HCT116 (cell line): Measurements from ENCODE around the gene LYPD5.

Source experiments
- ATF3 ChIP-seq: IDR thresholded peaks from 2 replicates; pipeline ENCODE4 v1.6.1; 2012
- CEBPB ChIP-seq: IDR thresholded peaks from 2 replicates; pipeline ENCODE4 v1.6.1; 2012; ENCODE audit warnings: low read depth
- CTCF ChIP-seq, 3 experiments: fragments of 200-600 bp in 1 of 3; sonication (generic) in 1 of 3; IDR thresholded peaks in 2 of 3; conservative IDR thresholded peaks in 1 of 3; 2 replicates each; pipeline ENCODE4 v1.5.1; 2012 to 2017; ENCODE audit warnings: low read depth in 2 of 3, low read length in 2 of 3, antibody characterized with exemption in 1 of 3, borderline replicate concordance in 1 of 3, control low read depth in 1 of 3, mild to moderate bottlenecking in 1 of 3, mixed read lengths in 1 of 3, mixed run types in 1 of 3, moderate library complexity in 1 of 3; ENCODE audit not compliant: insufficient read depth in 1 of 3
- EGR1 ChIP-seq: IDR thresholded peaks from 2 replicates; pipeline ENCODE4 v1.6.1; 2012; ENCODE audit warnings: low read depth
- EZH2 ChIP-seq: fragments of 200-600 bp; sonication (generic); IDR thresholded peaks from 2 replicates; pipeline ENCODE4 v1.6.1; 2017; ENCODE audit warnings: antibody characterized with exemption, mixed run types
- EZH2phosphoT487 ChIP-seq: fragments of 200-600 bp; IDR thresholded peaks from 2 replicates; pipeline ENCODE4 v1.6.1; 2018; ENCODE audit warnings: antibody characterized with exemption, borderline replicate concordance
- MAX ChIP-seq: IDR thresholded peaks from 2 replicates; pipeline ENCODE4 v1.6.1; 2012
- POLR2A ChIP-seq: IDR thresholded peaks from 2 replicates; pipeline ENCODE4 v1.7.0; 2011; ENCODE audit warnings: borderline replicate concordance; ENCODE audit not compliant: insufficient read depth, insufficient read length; ENCODE audit errors: extremely low read depth
- RAD21 ChIP-seq: IDR thresholded peaks from 2 replicates; pipeline ENCODE4 v1.6.1; 2012; ENCODE audit warnings: low read depth, mild to moderate bottlenecking
- SP1 ChIP-seq: IDR thresholded peaks from 2 replicates; pipeline ENCODE4 v1.6.1; 2012; ENCODE audit warnings: low read depth
- TCF7L2 ChIP-seq: IDR thresholded peaks from 2 replicates; pipeline ENCODE4 v1.7.0; 2011; ENCODE audit warnings: borderline replicate concordance, inconsistent platforms; ENCODE audit not compliant: insufficient read depth, insufficient read length; ENCODE audit errors: extremely low read depth
- YY1 ChIP-seq: IDR thresholded peaks from 2 replicates; pipeline ENCODE4 v1.6.1; 2011; ENCODE audit warnings: low read length, low read depth, moderate library complexity, mild to moderate bottlenecking; ENCODE audit not compliant: insufficient replicate concordance; ENCODE audit errors: extremely low read depth
- ZFX ChIP-seq: fragments of 450-650 bp; IDR thresholded peaks from 2 replicates; pipeline ENCODE4 v1.6.1; 2017
- ZNF274 ChIP-seq: fragments of 200-500 bp; sonication (Bioruptor generic); IDR thresholded peaks from 2 replicates; pipeline ENCODE4 v1.6.1; 2014; ENCODE audit warnings: mild to moderate bottlenecking, low read depth, low read length, inconsistent platforms

GRCh38 chr19:43767316-43767715, 34.9 kb downstream of the LYPD5 start:
- TF ChIP-seq RAD21 (no peak), CTCF (IDR thresholded peaks at IDR 0.05 in 2 of 3, conservative IDR thresholded peaks at IDR 0.05 in 1 of 3; ENCODE audit: borderline replicate concordance in 1 of 3, insufficient read depth in 1 of 3, low read depth in 2 of 3, low read length in 2 of 3) (no peak), ATF3 (no peak), EGR1 (no peak), POLR2A (no peak), SP1 (no peak), TCF7L2 (no peak), YY1 (no peak), EZH2phosphoT487 (no peak), CEBPB (no peak), EZH2 (no peak), ZNF274 (no peak), ZFX (0 out of 2 replicates have a peak, but pooled peaks have one; percentile 1), MAX (no peak)
